Bronchial epithelial cell (primary cell): ENCODE data around the gene ACO1. TPM values are rescaled to one million over a fixed set of nuclear protein-coding genes. Genes with fewer than 3 reads are reported as not detected.

Experiments used
- DNase-seq: peaks from one replicate; pipeline ENCODE4 v3.0.0-alpha.2; 2010; ENCODE audit warnings: low read depth
- FAIRE-seq: peaks from 2 replicates; lab custom pipeline; 2011; peaks lifted over from hg19 to GRCh38; lab: Jason Lieb, UNC
- H3K27me3 ChIP-seq: 2 replicates; pipeline ENCODE4 v1.5.1; 2011; ENCODE audit warnings: low read length; ENCODE audit not compliant: control insufficient read depth, insufficient read depth
- H3K36me3 ChIP-seq: 2 replicates; pipeline ENCODE4 v1.5.1; 2011; ENCODE audit warnings: low read length; ENCODE audit not compliant: control insufficient read depth, insufficient read depth
- H3K4me3 ChIP-seq: 2 replicates; pipeline ENCODE4 v1.5.1; 2011; ENCODE audit warnings: mild to moderate bottlenecking, low read depth, low read length, control low read depth
- CTCF ChIP-seq: IDR thresholded peaks from 2 replicates; pipeline ENCODE4 v1.5.1; 2011; ENCODE audit warnings: mild to moderate bottlenecking, moderate library complexity, low read length, control low read depth, inconsistent platforms; ENCODE audit not compliant: insufficient read depth, severe bottlenecking
- total RNA-seq: library from RNA; depleted of rRNA; stranded (reverse); fragments of >200 nt; gene quantifications from 2 replicates; pipeline ENCODE4 v1.2.1, GENCODE V29; 2014

The ACO1 gene
- 11.8 and 12.9 TPM in 2 replicates for total RNA-seq

GRCh38 chr9:32384364-32385151, at the start of gene ACO1:
TSS of gene ACO1 (plus strand) at chr9:32384643. CDS start at chr9:32405507, 20,864 bp downstream.
- no peak for FAIRE-seq
- Histone ChIP-seq H3K27me3 (no peaks in the 10 kb centered on the region), H3K4me3 (peak within 1 kb of the TSS; percentile 89), H3K36me3 (no peaks in the 10 kb centered on the region)
- DNase-seq, result peak; percentile 46
- no peak for TF ChIP-seq CTCF

- H3K36me3 ChIP-seq, result no peaks in the 10 kb centered on the region
- no peak for FAIRE-seq
- no peak for TF ChIP-seq CTCF
- H3K4me3 ChIP-seq, result no peak overlapping the region
- no peak for DNase-seq
- no peaks in the 10 kb centered on the region for H3K27me3 ChIP-seq
Observed at GRCh38 chr9:32334916-32335895, 49.2 kb upstream of the ACO1 start.

GRCh38 chr9:32339424-32339823, 45.0 kb upstream of the ACO1 start:
- FAIRE-seq (no peak), DNase-seq (no peak)
- no peaks in the 10 kb centered on the region for H3K27me3 ChIP-seq
- no peak overlapping the region for H3K4me3 ChIP-seq
- TF ChIP-seq CTCF, result no peak
- H3K36me3 ChIP-seq, result no peaks in the 10 kb centered on the region

- Histone ChIP-seq H3K4me3 (no peak overlapping the region), H3K27me3 (no peaks in the 10 kb centered on the region), H3K36me3 (no peaks in the 10 kb centered on the region)
- no peak for TF ChIP-seq CTCF
- DNase-seq, result no peak
- no peak for FAIRE-seq
Observed at GRCh38 chr9:32340361-32340760, 44.1 kb upstream of the ACO1 start.

- Histone ChIP-seq H3K4me3 (no peak overlapping the region), H3K36me3 (no peaks in the 10 kb centered on the region), H3K27me3 (no peaks in the 10 kb centered on the region)
- TF ChIP-seq CTCF, result no peak
- FAIRE-seq (peak; percentile 13), DNase-seq (peak; percentile 18)
Observed at GRCh38 chr9:32344551-32345182, 39.8 kb upstream of the ACO1 start.
